ENCODE data around the gene BRME1. TPM values are rescaled to one million over a fixed set of nuclear protein-coding genes. Genes with fewer than 3 reads are reported as not detected.

Gene BRME1
- 1 to 10 TPM; 7.9 to 9.1 TPM for total RNA-seq
- long read RNA-seq, partial matches to known transcripts, result 1 of 11 reads
- long read RNA-seq, other reads (novel, unspliced or antisense), result 10 of 11 reads

DNA sequence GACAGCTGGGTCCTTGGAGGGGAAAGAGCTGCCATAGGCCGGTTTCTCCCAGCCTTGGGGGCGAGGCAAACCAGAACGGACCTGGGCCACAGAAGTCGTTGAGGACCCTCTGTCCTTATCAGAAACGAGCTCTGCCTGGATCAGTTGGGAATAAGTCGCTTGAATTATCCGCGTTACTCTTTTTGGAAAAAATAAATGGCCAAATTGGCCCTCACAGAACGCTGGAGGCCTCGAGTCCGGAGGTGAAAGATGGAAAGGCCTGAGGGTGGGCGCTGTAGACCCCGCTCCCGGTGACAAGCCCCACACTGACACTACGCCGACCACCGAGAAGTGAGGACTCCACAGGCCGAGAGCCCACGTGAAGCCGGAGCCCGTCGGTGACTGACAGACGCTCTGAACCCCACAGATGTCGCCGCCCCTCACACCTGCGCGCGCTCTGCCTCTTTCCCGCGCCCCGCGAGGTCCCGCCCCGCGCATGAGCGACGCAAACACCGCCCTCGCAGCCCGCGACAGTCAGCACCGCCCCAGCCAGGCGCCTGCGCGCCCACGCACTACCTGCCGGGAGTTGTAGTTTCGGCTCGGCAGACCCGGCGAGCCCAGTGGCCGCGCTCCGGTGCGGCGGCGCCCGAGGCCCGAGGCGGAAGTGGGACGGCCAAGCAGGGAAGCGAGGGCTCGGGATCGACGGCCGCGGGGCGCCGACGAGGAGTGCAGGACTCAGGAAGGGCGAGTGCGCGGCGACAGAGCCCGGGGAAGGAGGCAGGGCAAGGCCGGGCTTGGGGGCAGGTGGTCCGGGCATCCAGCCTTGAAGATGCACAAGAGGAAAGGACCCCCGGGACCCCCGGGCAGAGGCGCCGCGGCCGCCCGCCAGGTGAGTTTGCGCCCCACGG lies at the start of gene BRME1, which contains the start of gene CC2D1A:
Gene BRME1, minus strand, starts transcription at position 484 of the 887 bp plus-strand sequence. CDS start 1,225 bp downstream, outside the sequence.
Gene CC2D1A, plus strand, starts transcription at position 568 of the 887 bp plus-strand sequence. Its CDS starts 241 bp downstream, at position 809.
- ATAC-seq, result peak; percentile 91
- intact Hi-C loops (cut with DNase I, micrococcal nuclease), result no loop called here
- DNase-seq, result peak; percentile 94 to 96

DNA sequence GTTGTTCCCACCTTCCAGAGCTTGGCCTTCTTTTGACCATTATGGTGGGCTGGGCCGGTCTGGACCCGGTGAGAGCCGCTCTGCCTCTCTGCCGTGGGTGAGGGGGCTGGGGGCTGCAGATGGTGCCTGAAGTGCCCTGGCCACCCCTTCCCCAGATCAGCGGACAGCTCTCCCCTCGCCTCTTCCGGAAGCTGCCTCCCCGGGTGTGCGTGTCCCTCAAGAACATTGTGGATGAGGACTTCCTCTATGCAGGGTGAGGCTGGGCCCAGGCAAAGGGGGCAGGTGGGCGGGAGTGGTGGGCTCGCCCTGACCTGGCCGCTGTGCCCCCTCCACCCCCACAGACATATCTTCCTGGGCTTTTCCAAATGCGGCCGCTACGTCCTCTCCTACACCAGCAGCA lies 48.3 kb upstream of the BRME1 start:
- ATAC-seq (no peak), DNase-seq (no peak)
- intact Hi-C loops (cut with DNase I, micrococcal nuclease), result no loop called here

DNA sequence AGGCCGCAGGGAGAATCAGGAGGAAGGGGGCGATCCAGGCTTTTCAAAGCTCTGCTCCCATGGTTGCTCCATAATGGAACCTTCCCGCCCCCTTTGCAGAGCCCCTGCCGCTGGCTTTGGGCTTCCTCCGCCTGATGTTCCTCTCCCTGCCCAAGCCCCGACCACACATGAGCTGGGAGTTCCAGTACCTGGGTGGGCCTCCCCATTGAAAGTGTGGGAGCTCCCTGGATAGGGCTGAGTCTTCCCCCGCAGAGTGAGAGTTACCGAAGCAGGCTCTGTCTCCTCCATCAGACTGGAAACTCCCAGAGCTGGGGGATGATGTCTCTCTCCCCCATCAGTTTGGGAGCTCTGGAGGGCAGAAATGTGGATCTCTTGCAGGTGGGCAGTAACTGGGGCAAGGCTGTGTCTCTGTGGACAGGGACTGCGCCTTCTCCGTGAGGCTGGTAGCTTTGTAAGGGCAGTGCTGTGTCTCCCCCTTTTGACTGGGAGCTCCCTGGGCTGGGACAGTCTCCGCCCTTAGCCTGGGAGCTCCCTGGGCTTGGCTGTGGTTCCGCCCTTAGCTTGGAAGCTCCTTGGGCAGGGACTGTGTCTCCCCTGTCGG lies 47.1 kb upstream of the BRME1 start:
- ATAC-seq (peak; percentile 73), DNase-seq (peak; percentile 74 to 77)
- intact Hi-C loops (cut with DNase I, micrococcal nuclease), result no loop called here

DNA sequence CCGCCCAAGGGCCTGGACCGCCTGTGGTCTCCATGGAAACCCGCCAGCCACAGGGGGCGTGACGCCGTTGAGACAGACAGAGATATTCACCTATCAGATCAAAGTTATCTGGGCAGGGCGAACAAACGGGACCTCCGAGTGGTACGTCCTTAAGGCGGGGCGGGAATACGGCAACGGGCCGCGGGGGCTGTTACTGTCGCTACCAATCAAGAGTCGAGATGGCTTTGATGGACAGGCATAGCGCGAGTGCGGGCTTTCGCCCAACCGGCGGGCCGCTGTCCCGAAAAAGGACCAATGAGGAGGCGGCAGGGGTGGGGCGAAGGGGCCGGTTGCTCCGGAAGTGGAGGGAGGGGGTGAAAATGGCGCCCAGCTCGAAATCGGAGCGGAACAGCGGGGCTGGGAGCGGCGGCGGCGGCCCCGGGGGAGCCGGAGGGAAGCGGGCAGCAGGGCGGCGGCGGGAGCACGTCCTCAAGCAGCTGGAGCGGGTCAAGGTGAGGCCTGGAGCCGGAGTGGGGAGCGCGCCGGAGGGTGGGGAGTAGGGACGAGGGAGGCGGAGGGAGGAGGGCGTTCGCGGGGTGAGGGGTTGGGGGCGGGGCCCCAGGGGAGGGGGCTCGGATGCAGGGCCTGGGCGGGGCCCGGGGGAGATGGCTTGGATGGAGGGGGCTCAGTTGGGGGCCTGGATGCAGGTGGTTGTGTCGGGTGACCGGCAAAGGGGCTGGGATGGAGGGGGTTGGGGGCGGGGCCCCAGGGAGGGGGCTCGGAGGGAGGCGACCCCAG lies 46.4 kb upstream of the BRME1 start, which contains the start of gene DCAF15:
Gene DCAF15, plus strand, starts transcription at position 356 of the 777 bp plus-strand sequence. Its CDS starts 4 bp downstream, at position 360.
- ATAC-seq (peak; percentile 91), DNase-seq (peak; percentile 99 to 100)
- intact Hi-C loops (cut with DNase I, micrococcal nuclease), result no loop called here

DNA sequence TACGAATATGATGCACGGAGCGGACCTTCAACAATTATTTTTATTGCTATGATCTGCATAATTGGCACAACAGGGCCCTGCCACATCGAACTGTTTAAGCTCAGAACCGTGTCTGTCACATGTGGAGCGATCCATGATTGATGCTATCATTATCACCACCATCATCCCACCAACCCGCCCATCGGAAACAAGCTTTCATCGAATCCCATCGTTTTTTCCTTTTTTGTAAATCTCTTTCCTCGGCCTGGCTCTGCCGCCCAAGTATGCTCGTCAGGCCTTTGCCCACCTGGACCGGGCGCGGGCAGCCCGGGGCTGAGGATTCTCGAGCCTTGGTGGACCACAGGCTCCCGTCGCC lies 45.9 kb upstream of the BRME1 start:
- no peak for DNase-seq
- ATAC-seq, result no peak
- intact Hi-C loops (cut with DNase I, micrococcal nuclease), result no loop called here

DNA sequence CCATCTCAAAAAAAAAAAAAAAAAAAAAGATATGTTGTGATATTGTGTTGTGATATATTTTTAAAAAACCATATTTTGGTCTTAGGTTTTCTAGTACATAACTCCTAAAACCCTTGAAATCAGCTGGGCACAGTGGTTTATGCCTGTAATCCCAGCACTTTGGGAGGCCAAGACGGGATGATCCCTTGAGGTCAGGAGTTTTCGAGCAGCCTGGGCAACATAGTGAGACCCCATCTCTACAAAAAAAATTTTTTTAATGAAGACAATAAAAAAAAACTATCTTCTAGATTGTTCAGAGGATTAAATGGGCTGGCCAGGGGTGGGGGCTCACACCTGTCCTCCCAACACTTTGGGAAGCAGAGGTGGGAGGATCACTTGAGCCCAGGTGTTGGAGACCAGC lies 45.1 kb upstream of the BRME1 start:
- ATAC-seq, result no peak
- intact Hi-C loops (cut with DNase I, micrococcal nuclease), result no loop called here
- no peak for DNase-seq

DNA sequence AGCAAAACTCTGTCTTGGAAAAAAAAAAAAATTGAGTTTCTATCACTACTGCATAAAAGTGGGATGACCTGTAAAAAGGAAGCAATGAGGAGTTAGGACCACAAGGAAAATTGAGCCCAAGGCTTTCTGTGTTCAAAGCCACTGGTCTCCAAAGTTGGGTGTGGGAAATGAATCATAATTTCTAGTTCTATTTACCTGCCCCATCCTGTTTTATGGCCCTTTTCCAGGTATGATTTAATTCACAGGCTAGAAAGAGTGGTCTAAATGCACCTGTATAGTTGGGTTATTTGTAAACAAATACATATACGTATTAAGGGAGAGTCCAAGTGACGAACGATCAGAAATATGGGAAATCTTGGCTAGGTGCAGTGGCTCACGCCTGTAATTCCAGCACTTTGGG lies 40.5 kb upstream of the BRME1 start:
- DNase-seq (no peak), ATAC-seq (peak; percentile 30)
- intact Hi-C loops (cut with DNase I, micrococcal nuclease), result no loop called here

DNA sequence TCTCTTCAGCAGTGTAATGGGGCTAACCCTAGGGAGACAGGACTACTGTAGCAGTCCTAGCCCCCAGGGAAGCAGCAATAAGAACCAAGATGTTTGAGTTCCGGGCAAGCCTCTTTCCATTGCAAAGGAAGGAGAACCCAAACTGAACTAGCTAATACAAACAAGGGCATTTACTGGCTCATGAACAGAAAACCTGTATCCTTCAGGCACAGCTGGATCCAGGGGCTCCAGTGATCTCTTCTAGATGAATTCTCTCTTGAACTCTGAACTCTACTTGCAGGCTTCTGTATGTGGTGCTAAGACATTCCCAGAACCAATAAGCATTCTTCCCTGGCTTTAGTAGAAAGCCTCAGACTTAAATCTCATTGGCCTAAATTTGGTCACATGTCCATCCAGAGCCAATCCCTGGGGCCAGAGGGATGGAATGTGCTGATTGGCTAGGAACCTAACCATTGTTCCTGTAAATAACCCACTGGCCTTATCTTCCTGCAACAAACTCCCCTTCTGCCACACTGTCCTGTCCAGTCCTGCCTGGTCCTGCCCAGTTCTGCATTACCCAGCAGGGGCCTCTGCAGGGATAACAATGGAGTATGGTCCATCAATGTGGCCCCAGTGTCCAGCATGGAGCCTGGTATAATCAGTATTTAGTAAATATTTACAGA lies 36.2 kb upstream of the BRME1 start:
- no peak for ATAC-seq
- intact Hi-C loops (cut with DNase I, micrococcal nuclease), result no loop called here
- DNase-seq, result no peak

DNA sequence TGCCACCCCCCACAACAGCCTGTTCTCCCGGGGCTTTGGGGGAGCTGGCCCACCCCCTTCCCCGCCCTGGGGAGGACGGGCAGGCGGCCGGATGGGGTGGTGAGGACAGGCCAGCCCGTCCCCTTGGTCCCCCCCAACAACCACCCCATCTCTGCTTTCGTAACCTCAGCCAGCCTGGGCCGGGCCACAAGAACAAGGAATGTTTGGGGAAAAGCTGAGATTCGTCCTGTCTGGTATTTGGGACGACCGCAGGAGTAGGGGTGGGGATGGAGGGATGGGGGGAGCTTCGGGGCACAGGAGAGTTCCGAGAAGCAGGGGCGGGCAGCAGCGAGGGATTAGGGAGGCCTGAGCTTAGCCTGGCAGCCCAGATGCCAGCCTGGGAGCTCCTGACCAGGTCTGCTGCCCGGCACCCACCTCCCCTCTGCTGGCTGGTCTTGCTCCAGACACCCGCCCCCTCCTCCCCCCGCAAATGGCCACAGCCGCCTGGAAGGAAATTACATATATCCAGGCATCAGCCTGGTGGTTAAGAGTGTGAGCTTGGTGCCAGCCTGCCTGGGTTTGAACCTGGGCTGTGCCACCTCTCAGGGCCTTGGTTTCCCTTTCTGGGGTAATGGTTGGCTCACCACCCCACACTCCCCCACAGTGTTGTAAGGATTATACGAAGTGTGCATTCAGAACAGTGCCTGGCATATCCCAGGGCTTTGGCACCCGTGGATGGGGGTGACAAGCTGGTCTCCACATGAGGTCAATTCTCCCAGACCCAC lies 32.6 kb upstream of the BRME1 start, which contains the start of gene PODNL1:
Gene PODNL1, minus strand, starts transcription at position 117 of the 764 bp plus-strand sequence. CDS start 236 bp downstream, outside the sequence.
- DNase-seq, result no peak
- no peak for ATAC-seq
- intact Hi-C loops (cut with DNase I, micrococcal nuclease), result no loop called here

DNA sequence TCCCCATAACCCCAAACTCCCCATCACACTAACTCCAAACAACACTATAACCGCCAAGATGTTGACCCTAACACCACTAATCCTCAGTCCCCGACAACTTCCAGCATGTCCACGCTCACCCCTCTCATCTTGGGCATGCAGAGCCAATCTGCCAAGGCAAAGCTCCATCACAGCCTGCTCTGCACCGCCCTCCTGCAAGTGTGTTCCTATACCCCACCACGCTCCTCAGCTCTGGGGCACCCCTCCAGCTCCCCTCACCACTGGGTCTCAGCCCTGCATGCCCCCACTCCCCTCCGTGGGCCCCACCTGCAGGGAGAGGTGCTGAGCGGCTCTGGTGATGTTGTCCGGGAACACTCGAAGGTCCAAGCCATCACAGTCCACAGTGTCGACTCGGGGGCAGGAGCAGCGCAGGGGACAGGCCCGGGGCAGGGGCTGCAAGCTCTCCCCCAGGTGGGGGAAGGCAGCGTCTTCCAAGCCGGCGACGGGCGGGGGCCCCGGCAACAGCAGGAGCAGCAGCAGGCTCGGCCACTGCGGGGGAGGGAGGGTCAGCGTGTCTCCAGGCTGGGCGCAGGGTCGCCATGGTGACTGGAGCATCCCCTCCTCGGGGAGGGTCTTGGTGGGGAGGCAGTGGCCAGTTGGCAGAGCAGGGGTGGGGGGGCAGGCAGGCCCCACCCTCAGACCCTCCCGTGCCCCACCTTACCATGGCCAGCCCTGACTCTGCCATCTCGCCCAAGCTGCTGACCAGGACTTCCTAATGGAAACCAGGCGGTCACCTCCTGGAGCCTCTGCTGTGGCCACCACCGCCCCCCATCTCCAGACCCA lies 31.8 kb upstream of the BRME1 start:
- DNase-seq (no peak), ATAC-seq (no peak)
- intact Hi-C loops (cut with DNase I, micrococcal nuclease), result no loop called here

DNA sequence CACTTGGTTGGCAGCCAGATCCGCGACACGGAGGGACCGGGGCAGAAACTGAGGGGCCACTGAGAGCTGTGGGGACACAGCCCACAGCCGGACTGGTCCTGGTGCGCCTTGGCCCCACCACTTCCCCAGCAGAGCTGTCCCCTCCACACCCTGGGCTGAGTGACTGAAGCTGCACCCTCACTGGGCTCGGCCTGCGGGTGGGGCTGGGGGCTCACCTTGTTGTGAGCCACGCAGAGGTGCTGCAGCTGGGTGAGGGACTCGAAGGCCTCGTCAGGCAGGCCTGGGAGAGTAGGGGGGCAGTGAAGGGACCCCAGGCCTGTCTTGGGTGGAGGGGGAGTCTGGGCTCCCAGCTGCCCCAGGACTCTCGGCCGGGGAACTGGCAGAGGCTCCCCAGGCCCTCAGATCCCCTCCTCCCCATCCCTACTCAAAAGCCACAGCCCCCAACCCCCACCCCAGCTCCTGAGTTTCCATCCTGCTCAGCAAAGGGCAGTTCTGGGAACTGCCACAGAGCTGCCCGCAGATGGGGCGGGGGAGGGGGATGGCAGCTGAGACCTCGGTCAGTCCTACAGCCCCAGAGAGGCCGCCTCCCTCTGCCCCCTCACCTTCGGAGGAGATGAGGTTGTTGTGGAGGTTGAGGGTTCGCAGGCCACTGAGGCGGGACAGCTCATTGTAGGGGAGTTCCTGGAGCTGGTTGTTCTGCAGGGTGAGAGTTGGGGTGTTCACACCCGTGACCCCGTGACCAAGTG lies 30.0 kb upstream of the BRME1 start:
- no peak for ATAC-seq
- intact Hi-C loops (cut with DNase I, micrococcal nuclease), result no loop called here
- no peak for DNase-seq

DNA sequence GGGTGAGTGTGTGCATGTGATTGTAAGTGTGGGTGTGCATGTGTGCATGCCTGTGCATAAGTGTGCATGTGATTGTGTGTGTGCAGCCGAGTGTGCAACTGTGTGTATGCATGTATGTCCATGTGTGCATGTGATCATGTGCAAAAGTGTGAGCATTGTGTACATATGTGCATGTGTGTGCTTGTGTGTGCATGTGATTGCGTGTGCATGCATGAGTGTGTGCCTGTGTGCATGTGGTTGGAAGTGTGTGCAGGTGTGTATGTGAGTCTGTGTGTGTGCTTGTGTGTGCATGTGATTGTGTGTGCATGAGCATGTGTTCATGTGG lies 28.8 kb upstream of the BRME1 start:
- ATAC-seq (no peak), DNase-seq (no peak)
- intact Hi-C loops (cut with DNase I, micrococcal nuclease), result no loop called here

DNA sequence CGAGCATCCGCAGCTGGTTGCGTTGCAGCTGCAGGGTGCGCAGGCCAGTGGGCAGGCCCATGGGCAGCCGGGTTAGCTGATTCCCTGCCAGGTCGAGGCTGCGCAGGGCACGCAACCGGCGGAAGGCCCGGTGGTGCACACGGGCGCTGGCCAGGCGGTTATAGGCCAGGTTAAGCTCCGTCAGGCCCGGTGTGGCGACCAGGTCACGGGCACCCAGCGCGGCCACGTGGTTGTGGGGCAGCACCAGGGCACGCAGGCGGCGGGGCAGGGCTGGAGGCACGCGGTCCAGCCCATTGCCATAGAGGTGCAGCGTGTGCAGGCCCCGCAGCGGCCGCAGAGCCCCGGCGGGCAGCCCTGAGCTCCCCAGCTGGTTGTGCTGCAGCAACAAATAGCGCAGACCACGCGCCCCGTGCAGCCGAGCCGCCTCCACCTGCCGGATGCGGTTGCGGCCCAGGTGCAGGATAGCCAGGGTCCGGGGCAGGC lies 27.0 kb upstream of the BRME1 start:
- ATAC-seq (peak; percentile 23), DNase-seq (no peak)
- intact Hi-C loops (cut with DNase I, micrococcal nuclease), result no loop called here

DNA sequence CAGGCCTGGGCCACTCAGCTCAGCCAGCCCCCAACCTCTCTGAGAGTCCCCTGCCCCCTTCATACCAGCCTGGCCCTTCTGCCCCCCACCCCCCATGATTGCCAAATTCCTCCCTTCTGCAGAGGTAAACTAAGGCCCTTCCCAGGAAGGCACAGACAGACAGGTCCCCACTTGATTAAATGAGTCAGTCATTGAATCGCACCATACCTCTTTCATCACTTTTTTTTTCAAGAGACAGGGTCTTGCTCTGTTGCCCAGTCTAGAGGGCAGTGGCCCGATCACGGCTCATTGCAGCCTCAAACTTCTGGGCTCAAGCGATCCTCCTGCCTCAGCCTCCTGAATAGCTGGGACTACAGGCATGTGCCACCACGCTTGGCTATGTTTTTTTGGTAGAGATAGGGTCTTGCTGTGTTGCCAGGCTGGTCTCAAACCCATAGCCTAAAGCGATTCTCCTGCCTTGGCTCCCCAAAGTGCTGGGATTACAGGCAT lies 26.3 kb upstream of the BRME1 start:
- intact Hi-C loops (cut with DNase I, micrococcal nuclease), result no loop called here
- ATAC-seq (no peak), DNase-seq (no peak)

DNA sequence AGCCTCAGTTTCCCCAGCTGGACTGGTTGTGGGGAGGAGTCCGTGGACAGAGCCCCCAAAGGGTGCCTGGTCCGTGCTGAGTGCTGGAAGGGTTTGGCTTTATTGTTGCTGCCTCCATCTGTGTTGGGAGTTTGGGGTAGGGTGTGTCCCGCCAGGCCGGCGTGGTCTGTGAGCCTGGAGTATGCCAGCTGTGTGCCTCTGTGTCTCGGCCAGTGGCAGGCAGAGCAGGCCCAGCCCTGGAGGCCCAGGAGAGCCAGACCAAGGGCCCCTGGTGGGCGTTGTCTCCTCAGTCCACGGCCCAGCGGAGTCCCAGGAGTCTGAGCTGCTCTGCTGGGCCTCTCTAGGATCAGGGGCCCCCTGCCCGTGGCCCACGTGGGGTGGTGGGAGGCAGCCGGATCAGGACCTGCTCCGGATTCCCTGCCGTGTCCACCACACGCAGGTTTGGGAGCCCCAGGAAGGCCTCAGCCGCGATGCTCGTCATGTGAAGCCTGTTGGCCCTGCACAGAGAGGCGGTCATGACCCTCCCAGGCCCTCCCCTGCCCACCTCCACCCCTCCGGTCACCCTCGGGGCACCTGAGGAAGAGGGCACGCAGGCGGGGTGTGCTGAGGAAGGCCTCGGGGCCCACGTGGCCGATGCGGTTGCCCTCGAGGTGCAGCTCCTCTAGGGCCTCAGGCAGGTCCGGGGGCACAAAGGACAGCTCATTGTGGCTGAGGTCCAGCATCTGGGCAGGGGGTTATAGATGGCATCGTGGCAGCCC lies 25.7 kb upstream of the BRME1 start:
- no peak for DNase-seq

DNA sequence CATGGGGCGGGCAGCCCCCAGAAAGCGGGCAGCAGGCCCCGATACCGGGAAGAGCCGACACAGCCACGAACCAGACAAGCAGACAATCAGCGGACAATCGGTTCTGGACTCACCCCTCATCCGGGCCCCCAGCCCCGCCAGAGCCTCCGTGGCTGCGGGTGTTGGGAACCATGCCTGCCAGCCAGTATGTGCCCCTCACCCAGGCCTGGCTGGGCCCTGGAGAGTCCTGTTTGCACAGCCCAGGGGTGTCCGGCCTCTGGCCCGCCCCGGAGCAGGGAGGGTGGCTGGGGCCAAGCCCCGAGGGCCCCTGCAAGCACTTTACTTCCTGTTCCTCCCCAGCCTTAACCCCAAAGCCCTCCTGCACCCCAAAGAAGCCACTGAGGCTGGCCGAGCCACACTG lies 24.5 kb upstream of the BRME1 start:
- DNase-seq (no peak), ATAC-seq (no peak)
- intact Hi-C loops (cut with DNase I, micrococcal nuclease), result no loop called here

More for the DNA sequence above, 25.7 kb upstream of the BRME1 start:
- peak; percentile 8 for ATAC-seq
- intact Hi-C loops (cut with DNase I, micrococcal nuclease), result no loop called here
